WTC11 (cell line): ENCODE data around the gene ILDR2. TPM values are rescaled to one million over a fixed set of nuclear protein-coding genes. Genes with fewer than 3 reads are reported as not detected.

Source experiments
- ATAC-seq: fragments of 200-7000 bp; cut with Tn5 transposase; 2 replicates; pipeline ENCODE4 v1.10.0; 2021; ENCODE audit warnings: mild to moderate bottlenecking, moderate library complexity
- CTCF ChIA-PET: fragments of 300-600 bp; sonication (Branson Sonifier 250); formaldehyde crosslinking; loops from one replicate; lab custom pipeline; 2021; ENCODE audit warnings: antibody characterized with exemption; lab: Charles Lee
- POLR2A ChIA-PET: fragments of 350-600 bp; sonication (Branson Sonifier 250); formaldehyde crosslinking; loops from one replicate; lab custom pipeline; 2021; ENCODE audit warnings: antibody characterized with exemption; lab: Charles Lee
- DNase-seq: peaks from one replicate; pipeline ENCODE4 v3.0.0; 2021; ENCODE audit warnings: low spot score
- H3K27ac Mint-ChIP-seq: 2 replicates; pipeline ENCODE4 v1.8.0; 2021; ENCODE audit warnings: mixed read lengths
- H3K27me3 Mint-ChIP-seq: 2 replicates; pipeline ENCODE4 v1.8.0; 2021; ENCODE audit warnings: low read depth, mild to moderate bottlenecking, moderate library complexity, mixed read lengths
- H3K36me3 Mint-ChIP-seq: 2 replicates; pipeline ENCODE4 v1.8.0; 2021; ENCODE audit warnings: mixed read lengths
- H3K4me1 Mint-ChIP-seq: 2 replicates; pipeline ENCODE4 v1.8.0; 2022; ENCODE audit warnings: mixed read lengths
- H3K4me3 Mint-ChIP-seq: 2 replicates; pipeline ENCODE4 v1.8.0; 2021; ENCODE audit warnings: mild to moderate bottlenecking, moderate library complexity, mixed read lengths
- H3K9me3 Mint-ChIP-seq: 2 replicates; pipeline ENCODE4 v1.8.0; 2021; ENCODE audit warnings: mixed read lengths
- CBFB ChIP-seq: sonication (generic); formaldehyde crosslinking; IDR thresholded peaks from 2 replicates; pipeline ENCODE4 v1.8.1; 2022; ENCODE audit warnings: mild to moderate bottlenecking, low read depth, missing genetic modification reagents
- ELF4 ChIP-seq: sonication (generic); formaldehyde crosslinking; IDR thresholded peaks from 2 replicates; pipeline ENCODE4 v1.8.1; 2022; ENCODE audit warnings: low read depth, mild to moderate bottlenecking, moderate library complexity, missing genetic modification reagents
- EMX1 ChIP-seq: fragments of 250-450 bp; sonication (Bioruptor Pico); IDR thresholded peaks from 2 replicates; pipeline ENCODE4 v1.8.0; 2021; ENCODE audit warnings: mild to moderate bottlenecking
- FOXJ3 ChIP-seq: sonication (generic); formaldehyde crosslinking; IDR thresholded peaks from 2 replicates; pipeline ENCODE4 v1.9.0; 2021; ENCODE audit warnings: missing genetic modification reagents, mild to moderate bottlenecking, borderline replicate concordance
- NR3C1 ChIP-seq: sonication (generic); formaldehyde crosslinking; conservative IDR thresholded peaks from 2 replicates; pipeline ENCODE4 v1.8.1; 2023; ENCODE audit warnings: low read depth, mild to moderate bottlenecking, missing genetic modification reagents
- SMAD3 ChIP-seq: sonication (generic); formaldehyde crosslinking; IDR thresholded peaks from 2 replicates; pipeline ENCODE4 v1.8.0; 2022; ENCODE audit warnings: missing genetic modification reagents, mild to moderate bottlenecking, borderline replicate concordance
- SMAD4 ChIP-seq: sonication (generic); formaldehyde crosslinking; IDR thresholded peaks from 2 replicates; pipeline ENCODE4 v1.8.0; 2022; ENCODE audit warnings: mild to moderate bottlenecking, missing genetic modification reagents
- ZBTB43 ChIP-seq: sonication (generic); formaldehyde crosslinking; IDR thresholded peaks from 2 replicates; pipeline ENCODE4 v1.8.1; 2023; ENCODE audit warnings: mild to moderate bottlenecking, missing genetic modification reagents
- ZMAT4 ChIP-seq: fragments of 250-450 bp; sonication (Bioruptor Pico); IDR thresholded peaks from 2 replicates; pipeline ENCODE4 v1.9.0; 2021; ENCODE audit warnings: mild to moderate bottlenecking
- ZNF138 ChIP-seq: sonication (generic); formaldehyde crosslinking; conservative IDR thresholded peaks from 2 replicates; pipeline ENCODE4 v1.8.1; 2022; ENCODE audit warnings: mild to moderate bottlenecking, moderate library complexity, missing genetic modification reagents
- ZNF512 ChIP-seq: sonication (generic); formaldehyde crosslinking; IDR thresholded peaks from 2 replicates; pipeline ENCODE4 v1.8.1; 2022; ENCODE audit warnings: missing genetic modification reagents, borderline replicate concordance
- ZSCAN18 ChIP-seq: fragments of 250-450 bp; sonication (Bioruptor Pico); IDR thresholded peaks from 2 replicates; pipeline ENCODE4 v2.1.2; 2022; ENCODE audit warnings: mild to moderate bottlenecking, moderate library complexity
- total RNA-seq: library from RNA; stranded (reverse); gene quantifications from 3 replicates; pipeline ENCODE4 v1.2.3, GENCODE V29; 2021
- TF ChIP-seq, protein P1 (sequence below): sonication (generic); formaldehyde crosslinking; IDR thresholded peaks from 2 replicates; pipeline ENCODE4 v1.8.0; 2023; ENCODE audit warnings: missing genetic modification reagents, mild to moderate bottlenecking, borderline replicate concordance
- TF ChIP-seq, protein P2 (sequence below): fragments of 250-450 bp; sonication (Bioruptor Pico); conservative IDR thresholded peaks from 2 replicates; pipeline ENCODE4 v1.9.0; 2021; ENCODE audit warnings: mild to moderate bottlenecking
- TF ChIP-seq, protein P3 (sequence below): sonication (generic); formaldehyde crosslinking; IDR thresholded peaks from 2 replicates; pipeline ENCODE4 v1.8.1; 2023; ENCODE audit warnings: mild to moderate bottlenecking, moderate library complexity, missing genetic modification reagents
- TF ChIP-seq, protein P4 (sequence below): sonication (generic); formaldehyde crosslinking; IDR thresholded peaks from 2 replicates; pipeline ENCODE4 v1.8.1; 2023; ENCODE audit warnings: mild to moderate bottlenecking, missing genetic modification reagents
- TF ChIP-seq, protein P5 (sequence below): sonication (generic); formaldehyde crosslinking; IDR thresholded peaks from 2 replicates; pipeline ENCODE4 v1.8.1; 2022; ENCODE audit warnings: mild to moderate bottlenecking, missing genetic modification reagents, moderate library complexity, borderline replicate concordance

ILDR2 gene
- total RNA-seq, 1 experiment from 2014 or later = 1.6 TPM

DNA sequence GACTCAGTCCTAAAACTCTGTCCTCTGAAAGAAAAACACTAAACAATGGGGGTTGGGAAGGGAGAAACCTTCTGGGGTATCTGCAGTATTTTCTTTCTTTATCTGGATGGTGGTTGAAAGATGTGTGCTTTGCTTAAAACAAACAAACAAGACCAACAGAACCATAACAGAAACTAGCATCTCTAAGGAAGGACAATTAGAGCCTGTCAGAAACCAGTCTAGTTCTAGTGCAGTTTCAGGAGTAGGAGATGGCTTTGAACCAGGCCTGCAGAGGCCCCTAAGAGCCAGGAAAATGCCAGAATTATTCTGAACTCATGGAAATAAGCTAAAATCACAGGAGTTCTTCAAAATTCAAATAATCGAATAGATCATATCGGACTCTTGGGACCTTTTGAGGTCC, 18.5 kb downstream of the ILDR2 start (continued):
- no peak for TF ChIP-seq ZNF138 (CRISPR knock-in tag)
- TF ChIP-seq SMAD4 = no peak
- TF ChIP-seq, protein P1, sequence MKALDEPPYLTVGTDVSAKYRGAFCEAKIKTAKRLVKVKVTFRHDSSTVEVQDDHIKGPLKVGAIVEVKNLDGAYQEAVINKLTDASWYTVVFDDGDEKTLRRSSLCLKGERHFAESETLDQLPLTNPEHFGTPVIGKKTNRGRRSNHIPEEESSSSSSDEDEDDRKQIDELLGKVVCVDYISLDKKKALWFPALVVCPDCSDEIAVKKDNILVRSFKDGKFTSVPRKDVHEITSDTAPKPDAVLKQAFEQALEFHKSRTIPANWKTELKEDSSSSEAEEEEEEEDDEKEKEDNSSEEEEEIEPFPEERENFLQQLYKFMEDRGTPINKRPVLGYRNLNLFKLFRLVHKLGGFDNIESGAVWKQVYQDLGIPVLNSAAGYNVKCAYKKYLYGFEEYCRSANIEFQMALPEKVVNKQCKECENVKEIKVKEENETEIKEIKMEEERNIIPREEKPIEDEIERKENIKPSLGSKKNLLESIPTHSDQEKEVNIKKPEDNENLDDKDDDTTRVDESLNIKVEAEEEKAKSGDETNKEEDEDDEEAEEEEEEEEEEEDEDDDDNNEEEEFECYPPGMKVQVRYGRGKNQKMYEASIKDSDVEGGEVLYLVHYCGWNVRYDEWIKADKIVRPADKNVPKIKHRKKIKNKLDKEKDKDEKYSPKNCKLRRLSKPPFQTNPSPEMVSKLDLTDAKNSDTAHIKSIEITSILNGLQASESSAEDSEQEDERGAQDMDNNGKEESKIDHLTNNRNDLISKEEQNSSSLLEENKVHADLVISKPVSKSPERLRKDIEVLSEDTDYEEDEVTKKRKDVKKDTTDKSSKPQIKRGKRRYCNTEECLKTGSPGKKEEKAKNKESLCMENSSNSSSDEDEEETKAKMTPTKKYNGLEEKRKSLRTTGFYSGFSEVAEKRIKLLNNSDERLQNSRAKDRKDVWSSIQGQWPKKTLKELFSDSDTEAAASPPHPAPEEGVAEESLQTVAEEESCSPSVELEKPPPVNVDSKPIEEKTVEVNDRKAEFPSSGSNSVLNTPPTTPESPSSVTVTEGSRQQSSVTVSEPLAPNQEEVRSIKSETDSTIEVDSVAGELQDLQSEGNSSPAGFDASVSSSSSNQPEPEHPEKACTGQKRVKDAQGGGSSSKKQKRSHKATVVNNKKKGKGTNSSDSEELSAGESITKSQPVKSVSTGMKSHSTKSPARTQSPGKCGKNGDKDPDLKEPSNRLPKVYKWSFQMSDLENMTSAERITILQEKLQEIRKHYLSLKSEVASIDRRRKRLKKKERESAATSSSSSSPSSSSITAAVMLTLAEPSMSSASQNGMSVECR (CRISPR knock-in tag) = no peak
- no peak for TF ChIP-seq ZBTB43 (CRISPR knock-in tag)
- TF ChIP-seq SMAD3 (CRISPR knock-in tag) = no peak
- TF ChIP-seq CBFB (CRISPR knock-in tag) = no peak

DNA sequence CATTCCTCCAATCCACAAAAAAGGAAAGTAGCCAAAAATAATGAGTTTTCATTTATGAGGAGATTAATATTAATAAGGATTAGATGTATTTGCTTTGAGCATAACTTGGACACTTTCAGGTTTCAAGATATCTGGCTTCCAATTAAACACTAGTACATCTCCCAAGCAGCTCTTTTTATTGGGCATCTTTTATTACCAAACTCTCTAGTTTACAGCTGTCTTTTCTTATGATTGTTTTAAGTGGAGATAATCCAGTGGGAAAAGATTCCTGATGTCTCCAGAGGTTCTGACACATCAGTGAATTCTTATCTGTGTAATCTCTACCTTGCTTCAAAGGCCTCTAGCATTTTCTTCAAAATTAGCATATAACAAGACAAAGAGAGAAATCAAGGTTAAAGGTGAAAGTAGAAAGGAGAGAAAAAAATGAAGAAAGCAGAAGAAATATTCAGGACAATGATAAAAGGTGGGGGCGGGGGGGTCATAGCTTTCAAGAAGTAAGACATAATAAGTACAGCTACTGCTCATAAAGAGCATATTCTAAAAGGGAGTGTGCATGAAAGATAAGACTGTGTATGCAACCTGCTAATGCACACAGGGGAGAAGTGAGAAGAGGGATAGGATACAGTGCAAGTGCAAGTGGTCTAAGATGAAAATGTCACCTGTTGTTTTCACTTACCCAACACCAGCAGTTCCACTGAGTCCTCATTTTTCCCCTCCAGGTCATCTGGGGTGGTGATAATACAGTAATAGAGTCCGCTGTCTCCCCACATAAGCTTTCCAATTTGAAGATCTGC, 19.1 kb downstream of the ILDR2 start:
- H3K4me1 Mint-ChIP-seq = peaks cover 13% of the 10 kb centered on the region
- ATAC-seq = no peak
- CTCF ChIA-PET = no interaction called here
- H3K9me3 Mint-ChIP-seq = no peaks in the 10 kb centered on the region
- H3K27me3 Mint-ChIP-seq = peaks cover 17% of the 10 kb centered on the region
- H3K27ac Mint-ChIP-seq = no peak overlapping the region
- H3K4me3 Mint-ChIP-seq = no peak overlapping the region
- POLR2A ChIA-PET = no interaction called here
- no peaks in the 10 kb centered on the region for H3K36me3 Mint-ChIP-seq
- no peak for DNase-seq
- TF ChIP-seq FOXJ3 (no peak), NR3C1 (CRISPR knock-in tag) (no peak), SMAD4 (no peak), ZMAT4 (CRISPR knock-in tag) (no peak), ELF4 (CRISPR knock-in tag) (no peak), ZSCAN18 (no peak), ZNF512 (CRISPR knock-in tag) (no peak), EMX1 (CRISPR knock-in tag) (no peak)
- TF ChIP-seq, protein P2, sequence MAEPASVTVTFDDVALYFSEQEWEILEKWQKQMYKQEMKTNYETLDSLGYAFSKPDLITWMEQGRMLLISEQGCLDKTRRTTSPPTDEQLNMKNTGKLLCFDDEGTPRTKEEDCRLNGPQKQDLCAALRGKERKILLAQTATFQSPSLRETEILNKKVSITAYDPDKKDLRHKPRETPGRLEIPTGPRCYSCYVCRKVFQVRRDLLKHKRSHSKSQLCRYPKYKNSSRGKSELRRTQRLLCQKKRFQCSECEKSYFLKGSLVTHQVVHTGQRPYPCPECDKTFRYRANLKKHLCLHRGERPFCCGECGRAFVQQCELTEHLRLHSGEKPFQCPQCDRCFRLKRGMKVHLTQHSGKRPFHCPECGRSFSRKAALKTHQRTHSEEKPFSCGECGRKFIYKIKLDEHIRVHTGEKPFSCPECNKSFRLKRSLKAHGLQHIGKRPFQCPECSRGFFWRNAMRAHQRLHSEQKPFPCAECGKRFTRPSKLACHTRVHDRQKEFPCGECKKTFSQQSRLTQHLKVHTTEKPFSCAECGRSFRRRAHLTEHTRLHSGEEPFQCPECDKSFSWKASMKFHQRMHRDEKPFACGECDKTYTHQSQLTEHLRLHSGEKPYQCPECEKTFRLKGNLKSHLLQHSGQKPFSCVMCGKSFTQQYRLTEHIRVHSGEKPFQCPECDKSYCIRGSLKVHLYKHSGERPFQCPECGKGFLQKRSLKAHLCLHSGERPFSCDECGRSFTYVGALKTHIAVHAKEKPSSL (CRISPR knock-in tag) = no peak
- TF ChIP-seq, protein P3, sequence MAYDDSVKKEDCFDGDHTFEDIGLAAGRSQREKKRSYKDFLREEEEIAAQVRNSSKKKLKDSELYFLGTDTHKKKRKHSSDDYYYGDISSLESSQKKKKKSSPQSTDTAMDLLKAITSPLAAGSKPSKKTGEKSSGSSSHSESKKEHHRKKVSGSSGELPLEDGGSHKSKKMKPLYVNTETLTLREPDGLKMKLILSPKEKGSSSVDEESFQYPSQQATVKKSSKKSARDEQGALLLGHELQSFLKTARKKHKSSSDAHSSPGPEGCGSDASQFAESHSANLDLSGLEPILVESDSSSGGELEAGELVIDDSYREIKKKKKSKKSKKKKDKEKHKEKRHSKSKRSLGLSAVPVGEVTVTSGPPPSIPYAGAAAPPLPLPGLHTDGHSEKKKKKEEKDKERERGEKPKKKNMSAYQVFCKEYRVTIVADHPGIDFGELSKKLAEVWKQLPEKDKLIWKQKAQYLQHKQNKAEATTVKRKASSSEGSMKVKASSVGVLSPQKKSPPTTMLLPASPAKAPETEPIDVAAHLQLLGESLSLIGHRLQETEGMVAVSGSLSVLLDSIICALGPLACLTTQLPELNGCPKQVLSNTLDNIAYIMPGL (CRISPR knock-in tag) = no peak
- TF ChIP-seq, protein P4, sequence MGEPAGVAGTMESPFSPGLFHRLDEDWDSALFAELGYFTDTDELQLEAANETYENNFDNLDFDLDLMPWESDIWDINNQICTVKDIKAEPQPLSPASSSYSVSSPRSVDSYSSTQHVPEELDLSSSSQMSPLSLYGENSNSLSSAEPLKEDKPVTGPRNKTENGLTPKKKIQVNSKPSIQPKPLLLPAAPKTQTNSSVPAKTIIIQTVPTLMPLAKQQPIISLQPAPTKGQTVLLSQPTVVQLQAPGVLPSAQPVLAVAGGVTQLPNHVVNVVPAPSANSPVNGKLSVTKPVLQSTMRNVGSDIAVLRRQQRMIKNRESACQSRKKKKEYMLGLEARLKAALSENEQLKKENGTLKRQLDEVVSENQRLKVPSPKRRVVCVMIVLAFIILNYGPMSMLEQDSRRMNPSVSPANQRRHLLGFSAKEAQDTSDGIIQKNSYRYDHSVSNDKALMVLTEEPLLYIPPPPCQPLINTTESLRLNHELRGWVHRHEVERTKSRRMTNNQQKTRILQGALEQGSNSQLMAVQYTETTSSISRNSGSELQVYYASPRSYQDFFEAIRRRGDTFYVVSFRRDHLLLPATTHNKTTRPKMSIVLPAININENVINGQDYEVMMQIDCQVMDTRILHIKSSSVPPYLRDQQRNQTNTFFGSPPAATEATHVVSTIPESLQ (CRISPR knock-in tag) = no peak
- TF ChIP-seq, protein P5, sequence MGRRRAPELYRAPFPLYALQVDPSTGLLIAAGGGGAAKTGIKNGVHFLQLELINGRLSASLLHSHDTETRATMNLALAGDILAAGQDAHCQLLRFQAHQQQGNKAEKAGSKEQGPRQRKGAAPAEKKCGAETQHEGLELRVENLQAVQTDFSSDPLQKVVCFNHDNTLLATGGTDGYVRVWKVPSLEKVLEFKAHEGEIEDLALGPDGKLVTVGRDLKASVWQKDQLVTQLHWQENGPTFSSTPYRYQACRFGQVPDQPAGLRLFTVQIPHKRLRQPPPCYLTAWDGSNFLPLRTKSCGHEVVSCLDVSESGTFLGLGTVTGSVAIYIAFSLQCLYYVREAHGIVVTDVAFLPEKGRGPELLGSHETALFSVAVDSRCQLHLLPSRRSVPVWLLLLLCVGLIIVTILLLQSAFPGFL (CRISPR knock-in tag) = no peak
